H9 (cell line): Measurements from ENCODE around the gene ETV6. TPM values are rescaled to one million over a fixed set of nuclear protein-coding genes. Genes with fewer than 3 reads are reported as not detected.

ENCODE experiments used
- DNase-seq: peaks from one replicate; pipeline ENCODE4 v3.0.0-alpha.2; 2017
- H2AFZ ChIP-seq: one replicate; pipeline ENCODE4 v1.6.1; 2013; ENCODE audit warnings: mild to moderate bottlenecking, low read length, control low read depth, moderate library complexity
- H2AK5ac ChIP-seq: 2 replicates; pipeline ENCODE4 v1.6.1; 2013; ENCODE audit warnings: low read length, control low read depth, mixed read lengths; ENCODE audit not compliant: insufficient read length
- H2BK120ac ChIP-seq: one replicate; pipeline ENCODE4 v1.6.1; 2013; ENCODE audit warnings: low read depth, mild to moderate bottlenecking, low read length, control low read depth, inconsistent platforms; ENCODE audit not compliant: poor library complexity, severe bottlenecking
- H2BK12ac ChIP-seq: 2 replicates; pipeline ENCODE4 v1.6.1; 2013; ENCODE audit warnings: low read length, control low read depth, mixed read lengths, low read depth; ENCODE audit not compliant: insufficient read length
- H2BK15ac ChIP-seq: 2 replicates; pipeline ENCODE4 v1.6.1; 2013; ENCODE audit warnings: low read depth, low read length, control low read depth
- H2BK20ac ChIP-seq: one replicate; pipeline ENCODE4 v1.6.1; 2013; ENCODE audit warnings: low read depth, mild to moderate bottlenecking, low read length, control low read depth, inconsistent platforms; ENCODE audit not compliant: poor library complexity, severe bottlenecking
- H2BK5ac ChIP-seq: 2 replicates; pipeline ENCODE4 v1.6.1; 2013; ENCODE audit warnings: low read length, control low read depth, mixed read lengths; ENCODE audit not compliant: insufficient read length
- H3K14ac ChIP-seq: 2 replicates; pipeline ENCODE4 v1.6.1; 2013; ENCODE audit warnings: low read length, control low read depth; ENCODE audit not compliant: insufficient read depth
- H3K18ac ChIP-seq: 2 replicates; pipeline ENCODE4 v1.6.1; 2013; ENCODE audit warnings: low read depth, mild to moderate bottlenecking, mixed read lengths, low read length, control low read depth; ENCODE audit not compliant: insufficient read length
- H3K23ac ChIP-seq: 2 replicates; pipeline ENCODE4 v1.6.1; 2013; ENCODE audit warnings: low read length, control low read depth, mixed read lengths, low read depth; ENCODE audit not compliant: insufficient read length
- H3K23me2 ChIP-seq: 2 replicates; pipeline ENCODE4 v1.6.1; 2013; ENCODE audit warnings: low read depth, mild to moderate bottlenecking, mixed read lengths, low read length, control low read depth; ENCODE audit not compliant: insufficient read length, poor library complexity, severe bottlenecking
- H3K27ac ChIP-seq: 2 replicates; pipeline ENCODE4 v1.5.1; 2013; ENCODE audit warnings: low read length, control low read depth, mixed read lengths, low read depth; ENCODE audit not compliant: insufficient read length
- H3K27me3 ChIP-seq: 2 replicates; pipeline ENCODE4 v1.6.1; 2013; ENCODE audit warnings: low read length, control low read depth, inconsistent platforms; ENCODE audit not compliant: insufficient read depth
- H3K4ac ChIP-seq: 2 replicates; pipeline ENCODE4 v1.6.1; 2013; ENCODE audit warnings: low read depth, mild to moderate bottlenecking, control low read depth, inconsistent platforms, low read length, moderate library complexity
- H3K4me1 ChIP-seq: 2 replicates; pipeline ENCODE4 v1.6.1; 2013; ENCODE audit warnings: low read length, control low read depth, inconsistent platforms; ENCODE audit not compliant: insufficient read depth
- H3K4me2 ChIP-seq: 2 replicates; pipeline ENCODE4 v1.6.1; 2013; ENCODE audit warnings: low read length, control low read depth, mixed read lengths; ENCODE audit not compliant: insufficient read length, insufficient read depth
- H3K56ac ChIP-seq: 2 replicates; pipeline ENCODE4 v1.6.1; 2013; ENCODE audit warnings: low read depth, mild to moderate bottlenecking, mixed read lengths, low read length, control low read depth; ENCODE audit not compliant: insufficient read length
- H3K79me1 ChIP-seq: 2 replicates; pipeline ENCODE4 v1.6.1; 2013; ENCODE audit warnings: low read depth, mild to moderate bottlenecking, moderate library complexity, low read length, control low read depth, inconsistent platforms; ENCODE audit not compliant: insufficient read depth, poor library complexity, severe bottlenecking
- H3K79me2 ChIP-seq: 2 replicates; pipeline ENCODE4 v1.6.1; 2013; ENCODE audit warnings: low read length, control low read depth, inconsistent platforms; ENCODE audit not compliant: insufficient read depth
- H3K9ac ChIP-seq: 2 replicates; pipeline ENCODE4 v1.6.1; 2013; ENCODE audit warnings: low read length, control low read depth, mixed read lengths; ENCODE audit not compliant: insufficient read length; ENCODE audit errors: extremely low read depth
- H3K9me3 ChIP-seq: one replicate; pipeline ENCODE4 v1.6.1; 2013; ENCODE audit warnings: low read depth, low read length, inconsistent platforms; ENCODE audit not compliant: control insufficient read depth
- H3T11ph ChIP-seq: one replicate; pipeline ENCODE4 v1.6.1; 2013; ENCODE audit warnings: mild to moderate bottlenecking, low read length, control low read depth, inconsistent platforms
- H4K20me1 ChIP-seq: one replicate; pipeline ENCODE4 v1.6.1; 2013; ENCODE audit not compliant: control insufficient read depth, insufficient read length, insufficient read depth
- H4K5ac ChIP-seq: 2 replicates; pipeline ENCODE4 v1.6.1; 2013; ENCODE audit warnings: low read depth, mild to moderate bottlenecking, mixed read lengths, low read length, control low read depth; ENCODE audit not compliant: insufficient read length
- H4K8ac ChIP-seq: replicated peaks from 2 replicates; pipeline ENCODE4 v1.6.1; 2013; ENCODE audit warnings: low read length, control low read depth, mixed read lengths, low read depth; ENCODE audit not compliant: insufficient read length
- H4K91ac ChIP-seq: 2 replicates; pipeline ENCODE4 v1.6.1; 2013; ENCODE audit warnings: low read depth, mild to moderate bottlenecking, moderate library complexity, mixed read lengths, low read length, control low read depth; ENCODE audit not compliant: insufficient read length
- H3K27ac Mint-ChIP-seq, 3 experiments: 2 replicates in 2 of 3; 3 replicates in 1 of 3; pipeline ENCODE4 v1.8.0; 2020 to 2021; ENCODE audit warnings: mixed read lengths in 3 of 3, mild to moderate bottlenecking in 1 of 3, moderate library complexity in 1 of 3
- H3K27me3 Mint-ChIP-seq: 2 replicates; pipeline ENCODE4 v1.8.0; 2021; ENCODE audit warnings: low read depth, mild to moderate bottlenecking, moderate library complexity, mixed read lengths
- H3K36me3 Mint-ChIP-seq, 3 experiments: 2 replicates in 2 of 3; 3 replicates in 1 of 3; pipeline ENCODE4 v1.8.0; 2020 to 2021; ENCODE audit warnings: low read depth in 3 of 3, mixed read lengths in 3 of 3; ENCODE audit not compliant: insufficient read depth in 1 of 3
- H3K4me1 Mint-ChIP-seq, 2 experiments: 2 replicates each; pipeline ENCODE4 v1.8.0; 2020; ENCODE audit warnings: mixed read lengths in 2 of 2
- H3K4me3 Mint-ChIP-seq, 2 experiments: 2 replicates in 1 of 2; 3 replicates in 1 of 2; pipeline ENCODE4 v1.8.0; 2020 to 2021; ENCODE audit warnings: mild to moderate bottlenecking in 2 of 2, mixed read lengths in 2 of 2, moderate library complexity in 1 of 2
- H3K9me3 Mint-ChIP-seq, 2 experiments: 2 replicates in 1 of 2; 3 replicates in 1 of 2; pipeline ENCODE4 v1.8.0; 2020; ENCODE audit warnings: mild to moderate bottlenecking in 2 of 2, mixed read lengths in 2 of 2, moderate library complexity in 1 of 2
- WGBS: extraction: QIAGEN DNeasy Blood & Tissue Kit; methylation state at CpG from one replicate; pipeline ENCODE4 v1.1.7; 2013; ENCODE audit warnings: missing lambda C conversion rate, low lambda C conversion rate, mixed read lengths; ENCODE audit not compliant: insufficient read length; ENCODE audit errors: extremely low coverage; 5-methylcytosine and 5-hydroxymethylcytosine counted together
- total RNA-seq: library from RNA; stranded (reverse); gene quantifications from 2 replicates; pipeline ENCODE4 v1.2.1, GENCODE V29; 2021
- TF ChIP-seq, protein P1 (sequence below): fragments of 200-600 bp; sonication (generic); conservative IDR thresholded peaks from 3 replicates; pipeline ENCODE4 v1.8.0; 2021; ENCODE audit warnings: antibody characterized with exemption, mild to moderate bottlenecking

Gene ETV6
- total RNA-seq, 1 experiment from 2014 or later, result 28.7 TPM

- Histone ChIP-seq H3K9ac (no peak overlapping the region), H2AK5ac (no peak overlapping the region), H3K14ac (no peak overlapping the region), H2BK20ac (no peak overlapping the region), H3K56ac (no peak overlapping the region), H3K18ac (no peak overlapping the region), H4K20me1 (no peaks in the 10 kb centered on the region), H4K5ac (no peak overlapping the region), H3T11ph (no peak overlapping the region), H3K9me3 (no peaks in the 10 kb centered on the region), H4K91ac (no peak overlapping the region), H3K23me2 (no peaks in the 10 kb centered on the region), H3K79me1 (no peaks in the 10 kb centered on the region), H4K8ac (no peak overlapping the region), H2BK5ac (no peak overlapping the region), H3K4me1 (peaks cover 10% of the 10 kb centered on the region; the same call in 1 of the 2 replicates), H2BK120ac (no peak overlapping the region), H2BK15ac (no peak overlapping the region), H3K27ac (no peak overlapping the region), H3K4ac (no peak overlapping the region), H3K4me2 (no peak overlapping the region), H2BK12ac (no peak overlapping the region), H3K79me2 (no peaks in the 10 kb centered on the region), H2AFZ (no peak overlapping the region), H3K27me3 (no peaks in the 10 kb centered on the region), H3K23ac (no peak overlapping the region)
- Mint-ChIP-seq H3K27ac (no peak overlapping the region), H3K4me1 (peaks cover 39 to 46% of the 10 kb centered on the region in 2 experiments), H3K36me3 (no peaks in the 10 kb centered on the region), H3K9me3 (no peaks in the 10 kb centered on the region), H3K4me3 (no peak overlapping the region), H3K27me3 (no peaks in the 10 kb centered on the region)
- TF ChIP-seq, protein P1, sequence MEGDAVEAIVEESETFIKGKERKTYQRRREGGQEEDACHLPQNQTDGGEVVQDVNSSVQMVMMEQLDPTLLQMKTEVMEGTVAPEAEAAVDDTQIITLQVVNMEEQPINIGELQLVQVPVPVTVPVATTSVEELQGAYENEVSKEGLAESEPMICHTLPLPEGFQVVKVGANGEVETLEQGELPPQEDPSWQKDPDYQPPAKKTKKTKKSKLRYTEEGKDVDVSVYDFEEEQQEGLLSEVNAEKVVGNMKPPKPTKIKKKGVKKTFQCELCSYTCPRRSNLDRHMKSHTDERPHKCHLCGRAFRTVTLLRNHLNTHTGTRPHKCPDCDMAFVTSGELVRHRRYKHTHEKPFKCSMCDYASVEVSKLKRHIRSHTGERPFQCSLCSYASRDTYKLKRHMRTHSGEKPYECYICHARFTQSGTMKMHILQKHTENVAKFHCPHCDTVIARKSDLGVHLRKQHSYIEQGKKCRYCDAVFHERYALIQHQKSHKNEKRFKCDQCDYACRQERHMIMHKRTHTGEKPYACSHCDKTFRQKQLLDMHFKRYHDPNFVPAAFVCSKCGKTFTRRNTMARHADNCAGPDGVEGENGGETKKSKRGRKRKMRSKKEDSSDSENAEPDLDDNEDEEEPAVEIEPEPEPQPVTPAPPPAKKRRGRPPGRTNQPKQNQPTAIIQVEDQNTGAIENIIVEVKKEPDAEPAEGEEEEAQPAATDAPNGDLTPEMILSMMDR, result no peak
- WGBS, result no CpG with 5 or more reads among the region's 8 CpGs
- no peak for DNase-seq
These were observed 73.2 kb downstream of the ETV6 start for GRCh38 chr12:11722578-11723138.
